ENCODE results near the gene ACAA1. TPM values are rescaled to one million over a fixed set of nuclear protein-coding genes. Genes with fewer than 3 reads are reported as not detected.

ACAA1 gene
- total and polyA plus RNA-seq, 9 of the 15 experiments (the other 6 are each of a cell fraction or from before 2014, with no cell fraction given) = 4.0 to 88.9 (median 57.2) TPM

GRCh38 chr3:38133557-38134405, 3.1 kb downstream of the ACAA1 start:
- POLR2A ChIA-PET = interaction anchor here (0.7 kb wide), 1 partner anchor 11 kb away, joined by 3 read pairs; no protein-coding TSS in a partner anchor
- WGBS (ENCODE audit: insufficient coverage, low coverage, missing lambda C conversion rate) = 90% methylated on average over 10 of the region's 10 CpGs
- TF ChIP-seq MTA1 (IDR thresholded peaks at IDR 0.05; ENCODE audit: borderline replicate concordance) = no peak
- no peak for TF ChIP-seq ZC3H11A (IDR thresholded peaks at IDR 0.05; ENCODE audit: low read depth, low read length)
- no peak for TF ChIP-seq GATA2 (CRISPR knock-in tag; IDR thresholded peaks at IDR 0.05)
- TF ChIP-seq TAF9B (IDR thresholded peaks at IDR 0.05; ENCODE audit: partially characterized antibody) = no peak
- TF ChIP-seq THRA (IDR thresholded peaks at IDR 0.05) = no peak
- TF ChIP-seq MTF1 (CRISPR knock-in tag; IDR thresholded peaks at IDR 0.05; ENCODE audit: borderline replicate concordance) = no peak
- no peak for TF ChIP-seq ZNF311 (CRISPR knock-in tag; IDR thresholded peaks at IDR 0.05)
- no peak for TF ChIP-seq ZNF174 (CRISPR knock-in tag; IDR thresholded peaks at IDR 0.05)
- no peak for TF ChIP-seq MCM3 (IDR thresholded peaks at IDR 0.05)
- no peak for TF ChIP-seq ESRRB (CRISPR knock-in tag; IDR thresholded peaks at IDR 0.05; ENCODE audit: borderline replicate concordance)

More at GRCh38 chr3:38133557-38134405, 3.1 kb downstream of the ACAA1 start:
- no peaks in the 10 kb centered on the region for H3K9me1 ChIP-seq (ENCODE audit: control insufficient read depth, insufficient read depth, low read length)
- no peak overlapping the region for H3K27ac ChIP-seq (ENCODE audit: extremely low read depth, low read depth, low read length)
- intact Hi-C loops (cut with micrococcal nuclease) (loop anchor here (10.0 kb wide), 3 partner anchors 91 to 521 kb away; no protein-coding TSS in a partner anchor), in situ Hi-C loops (cut with MboI) (loop anchor here (10.0 kb wide), 2 partner anchors 211 to 341 kb away; partner anchors contain the start of gene XYLB)
- DNase-seq (ENCODE audit: extremely low read depth in 1 of 4, low spot score in 3 of 4) (no peak), ATAC-seq (no peak), FAIRE-seq (peak; percentile 61)
- H3K79me2 ChIP-seq (ENCODE audit: control insufficient read depth, insufficient read depth, low read length) = peaks cover 30% of the 10 kb centered on the region
- H3K27me3 ChIP-seq (ENCODE audit: control insufficient read depth in 2 of 2, insufficient read depth in 2 of 2, low read length in 2 of 2) = no peaks in the 10 kb centered on the region; a peak in 1 of 5 replicates
- peaks cover 4% of the 10 kb centered on the region; the same call in 1 of the 2 replicates for H4K20me1 ChIP-seq (replicated peaks; ENCODE audit: control insufficient read depth, insufficient read depth, low read length)
- no peaks in the 10 kb centered on the region for H3K9me3 ChIP-seq (replicated peaks; ENCODE audit: control insufficient read depth, insufficient read depth, low read depth, low read length)
- H3K4me3 ChIP-seq = no peak overlapping the region
- CTCF ChIA-PET (ENCODE audit: low intra/inter-chr PET ratio) = no interaction called here
- H3K36me3 ChIP-seq (ENCODE audit: control insufficient read depth, insufficient read depth, low read length) = peaks cover 67% of the 10 kb centered on the region
- H3K9ac ChIP-seq (ENCODE audit: insufficient read depth in 1 of 2, low read depth in 2 of 2, low read length in 2 of 2) = peak overlapping the region in 1 of 2 experiments; percentile 38; a peak in 2 of 4 replicates
- H3K4me2 ChIP-seq (ENCODE audit: insufficient read depth, low read length) = no peak overlapping the region
- no peak overlapping the region for H2AFZ ChIP-seq (ENCODE audit: low read depth, low read length)
- peaks cover 13 to 24% of the 10 kb centered on the region in 2 experiments; a peak in 4 of 5 replicates for H3K4me1 ChIP-seq (replicated peaks in 1 of 2; ENCODE audit: control insufficient read depth in 2 of 2, insufficient read depth in 2 of 2, low read length in 2 of 2)
- TSS peak; percentile 24 for BruUV-seq (replicated peaks)

All from K562 (cell line).